HepG2 (cell line): ENCODE data around the gene PELI3. TPM values are rescaled to one million over a fixed set of nuclear protein-coding genes. Genes with fewer than 3 reads are reported as not detected.

Experiments used
- ATAC-seq: fragments of 200-7000 bp; cut with Tn5 transposase; 3 replicates; pipeline ENCODE4 v1.9.1; 2020; ENCODE audit warnings: mild to moderate bottlenecking, moderate library complexity
- BruUV-seq: library from RNA; stranded (reverse); fragments of 400-500 nt; replicated peaks from 2 replicates; lab custom pipeline; 2021; lab: Mats Ljungman, UMichigan
- CTCF ChIA-PET: fragments of 300-600 bp; formaldehyde crosslinking; extraction: SDS; loops from one replicate; lab custom pipeline; 2021; ENCODE audit warnings: low total read pairs, inconsistent platforms, low intra/inter-chr PET ratio; lab: Yijun Ruan, JAX
- POLR2A ChIA-PET: fragments of 350-600 bp; sonication (Branson Sonifier 250); formaldehyde crosslinking; loops from one replicate; lab custom pipeline; 2020; ENCODE audit warnings: antibody characterized with exemption, inconsistent platforms; lab: Yijun Ruan, JAX
- DNase-seq: peaks from one replicate; pipeline ENCODE4 v3.0.0-alpha.2; 2015; ENCODE audit warnings: low spot score
- FAIRE-seq: peaks from 3 replicates; lab custom pipeline; 2011; peaks lifted over from hg19 to GRCh38; lab: Jason Lieb, UNC
- H2AFZ ChIP-seq: one replicate; pipeline ENCODE4 v1.6.1; 2011; ENCODE audit warnings: low read length, inconsistent platforms
- H3K27ac ChIP-seq: fragments of 300-600 bp; 3 replicates; pipeline ENCODE4 v1.8.0; 2011; ENCODE audit warnings: mixed run types, mild to moderate bottlenecking, mixed read lengths, low read length, inconsistent platforms; ENCODE audit not compliant: insufficient read depth; ENCODE audit errors: extremely low read length
- H3K27me3 ChIP-seq, 2 experiments: fragments of 200-600 bp in 1 of 2; 2 replicates in 1 of 2; 3 replicates in 1 of 2; pipeline versions ENCODE4 v1.6.0 to v1.8.0; 2011; ENCODE audit warnings: low read length in 2 of 2, mild to moderate bottlenecking in 2 of 2, moderate library complexity in 2 of 2, inconsistent platforms in 1 of 2; ENCODE audit not compliant: insufficient read depth in 2 of 2, control insufficient read depth in 1 of 2
- H3K36me3 ChIP-seq, 2 experiments: fragments of 200-600 bp in 1 of 2; replicated peaks in 1 of 2; 2 replicates in 1 of 2; 3 replicates in 1 of 2; pipeline versions ENCODE4 v1.5.1 to v1.8.0; 2011; ENCODE audit warnings: low read length in 2 of 2, inconsistent platforms in 1 of 2; ENCODE audit not compliant: insufficient read depth in 2 of 2, control insufficient read depth in 1 of 2
- H3K4me1 ChIP-seq: 2 replicates; pipeline ENCODE4 v1.5.1; 2012; ENCODE audit warnings: low read length, inconsistent platforms; ENCODE audit not compliant: insufficient read depth
- H3K4me2 ChIP-seq: 2 replicates; pipeline ENCODE4 v1.6.0; 2011; ENCODE audit warnings: low read depth, low read length, inconsistent platforms
- H3K4me3 ChIP-seq, 3 experiments: fragments of 200-600 bp in 1 of 3; sonication (generic), shearing (Covaris generic) in 1 of 3; replicated peaks in 1 of 3; 2 replicates each; pipeline ENCODE4 v1.5.1; 2011 to 2016; ENCODE audit warnings: low read length in 3 of 3, inconsistent platforms in 2 of 3, low read depth in 2 of 3, mild to moderate bottlenecking in 2 of 3, control low read depth in 1 of 3, mixed read lengths in 1 of 3; ENCODE audit not compliant: insufficient read depth in 1 of 3
- H3K79me2 ChIP-seq: one replicate; pipeline ENCODE4 v1.6.1; 2011; ENCODE audit warnings: low read length, inconsistent platforms; ENCODE audit not compliant: insufficient read depth
- H3K9ac ChIP-seq: 2 replicates; pipeline ENCODE4 v1.6.0; 2011; ENCODE audit warnings: mild to moderate bottlenecking, low read depth, low read length, inconsistent platforms; ENCODE audit not compliant: insufficient read depth
- H3K9me3 ChIP-seq: 2 replicates; pipeline ENCODE4 v1.5.1; 2012; ENCODE audit warnings: mild to moderate bottlenecking, low read length
- H4K20me1 ChIP-seq: 2 replicates; pipeline ENCODE4 v1.6.0; 2011; ENCODE audit warnings: inconsistent platforms, mild to moderate bottlenecking, low read length, moderate library complexity; ENCODE audit not compliant: insufficient read depth
- AHR ChIP-seq: IDR thresholded peaks from 2 replicates; pipeline ENCODE4 v1.6.1; 2018; ENCODE audit warnings: missing genetic modification reagents, missing compliant biosample characterization
- DMAP1 ChIP-seq: IDR thresholded peaks from 2 replicates; pipeline ENCODE4 v1.6.1; 2016
- HDAC2 ChIP-seq: sonication (generic); formaldehyde crosslinking; IDR thresholded peaks from 2 replicates; pipeline ENCODE4 v1.4.0; 2020; ENCODE audit warnings: missing genetic modification reagents
- HOXA7 ChIP-seq: sonication (generic); formaldehyde crosslinking; IDR thresholded peaks from 2 replicates; pipeline ENCODE4 v1.8.1; 2022; ENCODE audit warnings: mild to moderate bottlenecking, missing genetic modification reagents, moderate library complexity
- KAT2B ChIP-seq: fragments of 150-350 bp; IDR thresholded peaks from 2 replicates; pipeline ENCODE4 v1.6.1; 2014; ENCODE audit warnings: low read depth, low read length, borderline replicate concordance
- ZBTB10 ChIP-seq: sonication (generic); formaldehyde crosslinking; IDR thresholded peaks from 2 replicates; pipeline ENCODE4 v1.4.0; 2020; ENCODE audit warnings: missing genetic modification reagents, borderline replicate concordance
- ZNF597 ChIP-seq: sonication (generic); formaldehyde crosslinking; IDR thresholded peaks from 2 replicates; pipeline ENCODE4 v1.5.0; 2020; ENCODE audit warnings: missing genetic modification reagents
- WGBS: methylation state at CpG from one replicate; pipeline ENCODE4 v1.1.6; 2017; ENCODE audit warnings: low lambda C conversion rate; 5-methylcytosine and 5-hydroxymethylcytosine counted together
- in situ Hi-C: cut with HindIII; loops from 2 replicates; pipeline ENCODE4 v1.10.0; 2017; ENCODE audit warnings: low pct_unique_long_range_greater_than_20kb; ENCODE audit not compliant: extremely low pct_ligation_motif_present
- intact Hi-C: fragments of 100-400 bp; cut with micrococcal nuclease; formaldehyde crosslinking; loops from one replicate; pipeline ENCODE4 v1.10.0; 2022; ENCODE audit not compliant: unreplicated experiment
- polyA plus RNA-seq, 8 experiments: library from polyadenylated mRNA; depleted of rRNA in 3 of 8; stranded (reverse) in 7 of 8; unstranded in 1 of 8; fragments of >200 nt; fragmentation: Illumina TruSeq in 4 of 8; extraction: Trizol in 4 of 8; gene quantifications; 2 replicates each; pipeline versions ENCODE4 v1.2.1 to v1.2.3, GENCODE V29; 2011 to 2016; ENCODE audit warnings: low read depth in 4 of 8, missing spikeins in 1 of 8, mixed read lengths in 1 of 8; ENCODE audit not compliant: insufficient read depth in 1 of 8
- total RNA-seq, 5 experiments: library from RNA; depleted of rRNA; stranded (reverse); fragments of >200 nt; fragmentation: Illumina TruSeq; extraction: Trizol; gene quantifications; 2 replicates each; pipeline ENCODE4 v1.2.3, GENCODE V29; 2016; ENCODE audit warnings: low read depth in 1 of 5

The PELI3 gene
- total and polyA plus RNA-seq, 2 of the 13 experiments (the other 11 are each of a cell fraction or from before 2014, with no cell fraction given) = 2.0 to 4.0 TPM

GRCh38 chr11:66510990-66511339, 44.3 kb downstream of the PELI3 start (continued):
- TF ChIP-seq ZNF597 (CRISPR knock-in tag) = no peak
- TF ChIP-seq, all 625 proteins: peak for 6

DNA sequence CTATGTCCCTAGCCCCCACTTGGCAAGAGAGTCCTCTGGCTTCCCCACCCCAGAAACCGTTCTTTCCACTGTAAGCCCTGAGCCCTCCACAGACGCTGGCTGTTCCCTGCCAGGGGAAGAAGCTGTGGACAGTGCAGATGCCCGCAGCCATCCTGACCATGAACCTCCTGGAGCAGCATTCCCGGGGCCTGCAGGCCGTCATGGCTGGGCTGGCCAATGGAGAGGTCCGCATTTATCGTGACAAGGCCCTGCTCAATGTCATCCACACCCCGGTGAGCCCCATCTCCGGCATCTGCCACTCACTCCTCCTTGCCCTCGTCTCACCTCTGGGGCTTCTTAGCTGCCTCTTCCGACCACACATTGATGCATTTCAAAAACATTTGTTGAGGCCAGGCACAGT, 56.9 kb downstream of the PELI3 start:
- no peak for ATAC-seq
- no peak for FAIRE-seq
- Histone ChIP-seq H2AFZ (no peak overlapping the region), H3K27me3 (no peaks in the 10 kb centered on the region), H3K79me2 (no peaks in the 10 kb centered on the region), H3K9me3 (no peaks in the 10 kb centered on the region), H3K36me3 (peaks cover 0 to 3% of the 10 kb centered on the region in 2 experiments; a peak in 3 of 5 replicates), H3K9ac (no peak overlapping the region), H3K4me2 (no peak overlapping the region), H3K27ac (no peak overlapping the region), H3K4me3 (no peak overlapping the region), H4K20me1 (no peaks in the 10 kb centered on the region), H3K4me1 (no peaks in the 10 kb centered on the region)
- no peak for TF ChIP-seq DMAP1 (CRISPR knock-in tag)
- no peak for TF ChIP-seq ZBTB10 (CRISPR knock-in tag)
- no peak for TF ChIP-seq KAT2B
- TF ChIP-seq AHR (CRISPR knock-in tag) = no peak
- no peak for TF ChIP-seq HOXA7 (CRISPR knock-in tag)
- no peak for TF ChIP-seq HDAC2
- CTCF ChIA-PET = no interaction called here
- no peak for DNase-seq
- in situ Hi-C loops = no loop called here
- BruUV-seq = no TSS peak
- POLR2A ChIA-PET = no interaction called here
- 98% methylated on average over 11 of the region's 11 CpGs for WGBS
- intact Hi-C loops = no loop called here
